ENCODE data around the gene PSEN2.

The PSEN2 gene

DNA sequence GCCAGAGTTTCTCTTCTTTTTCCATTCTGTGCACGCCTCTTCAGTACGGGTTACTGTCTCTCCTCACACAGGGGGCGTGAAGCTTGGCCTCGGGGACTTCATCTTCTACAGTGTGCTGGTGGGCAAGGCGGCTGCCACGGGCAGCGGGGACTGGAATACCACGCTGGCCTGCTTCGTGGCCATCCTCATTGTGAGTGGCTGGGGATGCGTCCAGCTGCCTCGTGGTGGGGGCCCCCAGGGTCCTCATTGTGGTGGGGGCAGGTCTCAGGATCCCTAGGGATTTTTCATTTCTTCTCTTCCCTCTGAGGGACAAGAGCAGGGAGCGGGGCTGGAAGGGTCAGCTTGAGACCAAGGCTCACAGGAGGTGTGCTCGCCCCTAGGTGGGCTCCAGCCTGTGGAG, 23.5 kb downstream of the PSEN2 start:
- no peak overlapping the region for H3K4me3 ChIP-seq (replicated peaks; ENCODE audit: insufficient read depth, low read length)
- no peaks in the 10 kb centered on the region for H3K27me3 ChIP-seq (ENCODE audit: insufficient read depth, poor library complexity, severe bottlenecking)
- TF ChIP-seq SPI1 (IDR thresholded peaks at IDR 0.05; ENCODE audit: borderline replicate concordance, low read depth), result no peak
- TF ChIP-seq POLR2AphosphoS5 (IDR thresholded peaks at IDR 0.05; ENCODE audit: low read depth), result no peak
- TF ChIP-seq, protein P1, sequence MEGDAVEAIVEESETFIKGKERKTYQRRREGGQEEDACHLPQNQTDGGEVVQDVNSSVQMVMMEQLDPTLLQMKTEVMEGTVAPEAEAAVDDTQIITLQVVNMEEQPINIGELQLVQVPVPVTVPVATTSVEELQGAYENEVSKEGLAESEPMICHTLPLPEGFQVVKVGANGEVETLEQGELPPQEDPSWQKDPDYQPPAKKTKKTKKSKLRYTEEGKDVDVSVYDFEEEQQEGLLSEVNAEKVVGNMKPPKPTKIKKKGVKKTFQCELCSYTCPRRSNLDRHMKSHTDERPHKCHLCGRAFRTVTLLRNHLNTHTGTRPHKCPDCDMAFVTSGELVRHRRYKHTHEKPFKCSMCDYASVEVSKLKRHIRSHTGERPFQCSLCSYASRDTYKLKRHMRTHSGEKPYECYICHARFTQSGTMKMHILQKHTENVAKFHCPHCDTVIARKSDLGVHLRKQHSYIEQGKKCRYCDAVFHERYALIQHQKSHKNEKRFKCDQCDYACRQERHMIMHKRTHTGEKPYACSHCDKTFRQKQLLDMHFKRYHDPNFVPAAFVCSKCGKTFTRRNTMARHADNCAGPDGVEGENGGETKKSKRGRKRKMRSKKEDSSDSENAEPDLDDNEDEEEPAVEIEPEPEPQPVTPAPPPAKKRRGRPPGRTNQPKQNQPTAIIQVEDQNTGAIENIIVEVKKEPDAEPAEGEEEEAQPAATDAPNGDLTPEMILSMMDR (IDR thresholded peaks at IDR 0.05; ENCODE audit: insufficient read depth, low read length), result no peak
- no peak for TF ChIP-seq GABPA (IDR thresholded peaks at IDR 0.05; ENCODE audit: low read depth)
- TF ChIP-seq, protein P2, sequence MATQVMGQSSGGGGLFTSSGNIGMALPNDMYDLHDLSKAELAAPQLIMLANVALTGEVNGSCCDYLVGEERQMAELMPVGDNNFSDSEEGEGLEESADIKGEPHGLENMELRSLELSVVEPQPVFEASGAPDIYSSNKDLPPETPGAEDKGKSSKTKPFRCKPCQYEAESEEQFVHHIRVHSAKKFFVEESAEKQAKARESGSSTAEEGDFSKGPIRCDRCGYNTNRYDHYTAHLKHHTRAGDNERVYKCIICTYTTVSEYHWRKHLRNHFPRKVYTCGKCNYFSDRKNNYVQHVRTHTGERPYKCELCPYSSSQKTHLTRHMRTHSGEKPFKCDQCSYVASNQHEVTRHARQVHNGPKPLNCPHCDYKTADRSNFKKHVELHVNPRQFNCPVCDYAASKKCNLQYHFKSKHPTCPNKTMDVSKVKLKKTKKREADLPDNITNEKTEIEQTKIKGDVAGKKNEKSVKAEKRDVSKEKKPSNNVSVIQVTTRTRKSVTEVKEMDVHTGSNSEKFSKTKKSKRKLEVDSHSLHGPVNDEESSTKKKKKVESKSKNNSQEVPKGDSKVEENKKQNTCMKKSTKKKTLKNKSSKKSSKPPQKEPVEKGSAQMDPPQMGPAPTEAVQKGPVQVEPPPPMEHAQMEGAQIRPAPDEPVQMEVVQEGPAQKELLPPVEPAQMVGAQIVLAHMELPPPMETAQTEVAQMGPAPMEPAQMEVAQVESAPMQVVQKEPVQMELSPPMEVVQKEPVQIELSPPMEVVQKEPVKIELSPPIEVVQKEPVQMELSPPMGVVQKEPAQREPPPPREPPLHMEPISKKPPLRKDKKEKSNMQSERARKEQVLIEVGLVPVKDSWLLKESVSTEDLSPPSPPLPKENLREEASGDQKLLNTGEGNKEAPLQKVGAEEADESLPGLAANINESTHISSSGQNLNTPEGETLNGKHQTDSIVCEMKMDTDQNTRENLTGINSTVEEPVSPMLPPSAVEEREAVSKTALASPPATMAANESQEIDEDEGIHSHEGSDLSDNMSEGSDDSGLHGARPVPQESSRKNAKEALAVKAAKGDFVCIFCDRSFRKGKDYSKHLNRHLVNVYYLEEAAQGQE (IDR thresholded peaks at IDR 0.05; ENCODE audit: insufficient replicate concordance, low read depth), result no peak
- H3K27ac ChIP-seq (replicated peaks), result no peak overlapping the region
- DNase-seq (ENCODE audit: low read depth in 1 of 2, low spot score in 1 of 2), result no peak

DNA sequence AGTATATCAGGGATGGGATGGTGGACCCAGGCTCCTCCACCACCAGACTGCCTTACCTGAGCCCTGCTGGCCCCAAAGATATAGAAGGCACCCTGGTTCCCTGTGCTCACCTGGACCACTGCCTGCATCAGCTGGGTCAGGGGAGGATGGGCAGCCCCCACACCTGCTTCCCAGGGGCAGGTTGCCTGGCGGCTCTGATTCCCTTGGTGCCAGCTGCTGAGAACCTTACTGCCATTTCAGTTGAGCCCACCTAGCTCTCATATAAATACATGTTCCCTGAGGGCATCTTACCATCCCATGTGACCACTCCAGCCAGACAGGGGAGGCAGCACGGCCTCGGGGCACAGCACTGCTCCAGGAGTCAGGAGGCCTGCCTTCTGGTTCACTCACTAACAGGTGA, 24.4 kb downstream of the PSEN2 start:
- Histone ChIP-seq H3K27ac (replicated peaks) (no peak overlapping the region), H3K4me3 (replicated peaks; ENCODE audit: insufficient read depth, low read length) (no peak overlapping the region), H3K27me3 (ENCODE audit: insufficient read depth, poor library complexity, severe bottlenecking) (no peaks in the 10 kb centered on the region)
- no peak for TF ChIP-seq SPI1 (IDR thresholded peaks at IDR 0.05; ENCODE audit: borderline replicate concordance, low read depth)
- TF ChIP-seq, protein P1 (IDR thresholded peaks at IDR 0.05; ENCODE audit: insufficient read depth, low read length), result no peak
- DNase-seq (ENCODE audit: low read depth in 1 of 2, low spot score in 1 of 2), result no peak

DNA sequence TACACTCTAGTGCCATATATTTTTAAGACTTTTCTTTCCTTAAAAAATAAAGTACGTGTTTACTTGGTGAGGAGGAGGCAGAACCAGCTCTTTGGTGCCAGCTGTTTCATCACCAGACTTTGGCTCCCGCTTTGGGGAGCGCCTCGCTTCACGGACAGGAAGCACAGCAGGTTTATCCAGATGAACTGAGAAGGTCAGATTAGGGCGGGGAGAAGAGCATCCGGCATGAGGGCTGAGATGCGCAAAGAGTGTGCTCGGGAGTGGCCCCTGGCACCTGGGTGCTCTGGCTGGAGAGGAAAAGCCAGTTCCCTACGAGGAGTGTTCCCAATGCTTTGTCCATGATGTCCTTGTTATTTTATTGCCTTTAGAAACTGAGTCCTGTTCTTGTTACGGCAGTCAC, 25.2 kb downstream of the PSEN2 start:
- Histone ChIP-seq H3K27ac (replicated peaks) (no peak overlapping the region), H3K4me3 (replicated peaks; ENCODE audit: insufficient read depth, low read length) (no peak overlapping the region), H3K27me3 (ENCODE audit: insufficient read depth, poor library complexity, severe bottlenecking) (no peaks in the 10 kb centered on the region)
- DNase-seq (ENCODE audit: low read depth in 1 of 2, low spot score in 1 of 2), result no peak
- TF ChIP-seq SPI1 (IDR thresholded peaks at IDR 0.05; ENCODE audit: borderline replicate concordance, low read depth) (no peak), GABPA (IDR thresholded peaks at IDR 0.05; ENCODE audit: low read depth) (no peak), POLR2AphosphoS5 (IDR thresholded peaks at IDR 0.05; ENCODE audit: low read depth) (no peak)
- TF ChIP-seq, protein P2 (IDR thresholded peaks at IDR 0.05; ENCODE audit: insufficient replicate concordance, low read depth), result no peak
- TF ChIP-seq, protein P1 (IDR thresholded peaks at IDR 0.05; ENCODE audit: insufficient read depth, low read length), result no peak

DNA sequence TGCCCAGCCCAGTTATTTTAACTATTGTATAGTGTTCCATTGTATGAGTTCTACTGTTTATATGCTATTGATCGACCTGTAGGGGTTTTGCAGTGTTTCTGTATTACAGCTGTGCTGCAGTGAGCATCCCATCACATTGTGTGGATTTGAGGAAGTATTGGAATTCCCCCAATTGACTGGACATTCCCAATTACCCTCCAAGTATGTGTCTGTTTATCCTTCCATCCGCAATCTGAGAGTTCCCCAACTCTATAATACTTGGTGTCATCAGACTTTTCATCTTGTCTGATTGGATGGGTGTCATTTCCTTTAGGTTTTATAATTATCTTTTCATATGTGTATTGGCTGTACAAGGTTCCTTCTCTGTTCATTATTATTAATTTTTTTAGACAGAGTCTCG, 27.8 kb downstream of the PSEN2 start:
- TF ChIP-seq, protein P2 (IDR thresholded peaks at IDR 0.05; ENCODE audit: insufficient replicate concordance, low read depth), result no peak
- TF ChIP-seq SPI1 (IDR thresholded peaks at IDR 0.05; ENCODE audit: borderline replicate concordance, low read depth) (no peak), GABPA (IDR thresholded peaks at IDR 0.05; ENCODE audit: low read depth) (no peak), POLR2AphosphoS5 (IDR thresholded peaks at IDR 0.05; ENCODE audit: low read depth) (no peak)
- TF ChIP-seq, protein P1 (IDR thresholded peaks at IDR 0.05; ENCODE audit: insufficient read depth, low read length), result no peak
- Histone ChIP-seq H3K4me3 (replicated peaks; ENCODE audit: insufficient read depth, low read length) (no peak overlapping the region), H3K27me3 (ENCODE audit: insufficient read depth, poor library complexity, severe bottlenecking) (no peaks in the 10 kb centered on the region), H3K27ac (replicated peaks) (no peak overlapping the region)
- no peak for DNase-seq (ENCODE audit: low read depth in 1 of 2, low spot score in 1 of 2)
